Fibroblast of the aortic adventitia (primary cell): ENCODE data around the gene CAMSAP1. TPM values are rescaled to one million over a fixed set of nuclear protein-coding genes. Genes with fewer than 3 reads are reported as not detected.
A peak's percentile ranks its signal among the peaks of the same experiment; 100 is the strongest.

Experiments
- DNase-seq: peaks from one replicate; pipeline ENCODE4 v3.0.0-alpha.2; 2010; ENCODE audit warnings: low read depth
- H3K4me3 ChIP-seq: 2 replicates; pipeline ENCODE4 v1.5.1; 2011; ENCODE audit warnings: low read depth, mild to moderate bottlenecking, control low read depth, low read length, moderate library complexity
- total RNA-seq: library from RNA; depleted of rRNA; stranded (reverse); fragments of >200 nt; gene quantifications from 2 replicates; pipeline ENCODE4 v1.2.3, GENCODE V29; 2012; ENCODE audit warnings: low replicate concordance
- TF ChIP-seq, protein P1 (sequence below): IDR thresholded peaks from 2 replicates; pipeline ENCODE4 v1.5.1; 2011; ENCODE audit warnings: mild to moderate bottlenecking, low read length, control low read depth, inconsistent platforms; ENCODE audit not compliant: insufficient read depth

Gene CAMSAP1
- total RNA-seq, 1 donor: 15.7 TPM

DNA sequence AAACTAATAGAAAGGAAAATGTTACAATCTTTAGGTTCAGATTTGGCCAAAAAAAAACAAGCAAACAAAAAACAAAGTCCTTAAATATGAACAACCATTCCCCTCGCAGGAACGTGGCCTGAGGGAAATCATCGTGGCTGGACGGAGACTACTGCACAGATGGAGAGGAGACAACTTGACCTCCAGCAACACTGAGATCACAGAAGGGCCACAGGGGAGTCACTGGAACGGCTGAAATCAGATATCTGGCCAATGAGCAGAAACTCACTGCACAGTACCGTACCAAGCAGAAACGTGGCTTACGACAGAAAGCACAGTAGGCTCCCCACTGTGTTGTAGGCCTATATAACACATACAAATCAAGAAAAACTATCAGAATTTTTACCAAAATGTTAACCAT lies 27.7 kb downstream of the CAMSAP1 start:
- TF ChIP-seq, protein P1, sequence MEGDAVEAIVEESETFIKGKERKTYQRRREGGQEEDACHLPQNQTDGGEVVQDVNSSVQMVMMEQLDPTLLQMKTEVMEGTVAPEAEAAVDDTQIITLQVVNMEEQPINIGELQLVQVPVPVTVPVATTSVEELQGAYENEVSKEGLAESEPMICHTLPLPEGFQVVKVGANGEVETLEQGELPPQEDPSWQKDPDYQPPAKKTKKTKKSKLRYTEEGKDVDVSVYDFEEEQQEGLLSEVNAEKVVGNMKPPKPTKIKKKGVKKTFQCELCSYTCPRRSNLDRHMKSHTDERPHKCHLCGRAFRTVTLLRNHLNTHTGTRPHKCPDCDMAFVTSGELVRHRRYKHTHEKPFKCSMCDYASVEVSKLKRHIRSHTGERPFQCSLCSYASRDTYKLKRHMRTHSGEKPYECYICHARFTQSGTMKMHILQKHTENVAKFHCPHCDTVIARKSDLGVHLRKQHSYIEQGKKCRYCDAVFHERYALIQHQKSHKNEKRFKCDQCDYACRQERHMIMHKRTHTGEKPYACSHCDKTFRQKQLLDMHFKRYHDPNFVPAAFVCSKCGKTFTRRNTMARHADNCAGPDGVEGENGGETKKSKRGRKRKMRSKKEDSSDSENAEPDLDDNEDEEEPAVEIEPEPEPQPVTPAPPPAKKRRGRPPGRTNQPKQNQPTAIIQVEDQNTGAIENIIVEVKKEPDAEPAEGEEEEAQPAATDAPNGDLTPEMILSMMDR: no peak
- no peak overlapping the region for H3K4me3 ChIP-seq
- no peak for DNase-seq

DNA sequence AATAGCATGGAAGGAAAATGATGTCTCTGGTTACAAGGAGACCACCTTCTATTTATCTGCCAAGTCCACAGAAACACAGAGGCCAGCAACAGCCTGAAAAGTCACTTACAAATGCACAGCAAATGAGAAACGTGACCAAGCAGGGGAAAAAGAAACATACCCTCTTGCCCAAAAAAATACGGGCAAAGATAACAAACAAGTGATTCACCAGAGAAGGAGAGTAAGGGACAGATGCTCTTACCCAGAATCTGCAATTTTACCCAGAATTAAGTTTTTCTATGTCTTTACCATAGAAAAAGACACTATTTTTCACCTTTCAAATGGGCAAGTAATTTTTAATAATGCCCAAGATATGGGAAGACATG lies 28.1 kb downstream of the CAMSAP1 start:
- TF ChIP-seq, protein P1: no peak
- DNase-seq: peak; percentile 13
- H3K4me3 ChIP-seq: no peak overlapping the region

- no peak for DNase-seq
- TF ChIP-seq, protein P1: no peak
- H3K4me3 ChIP-seq: no peak overlapping the region
Measured at GRCh38 chr9:135878528-135879236, 28.7 kb downstream of the CAMSAP1 start.

DNA sequence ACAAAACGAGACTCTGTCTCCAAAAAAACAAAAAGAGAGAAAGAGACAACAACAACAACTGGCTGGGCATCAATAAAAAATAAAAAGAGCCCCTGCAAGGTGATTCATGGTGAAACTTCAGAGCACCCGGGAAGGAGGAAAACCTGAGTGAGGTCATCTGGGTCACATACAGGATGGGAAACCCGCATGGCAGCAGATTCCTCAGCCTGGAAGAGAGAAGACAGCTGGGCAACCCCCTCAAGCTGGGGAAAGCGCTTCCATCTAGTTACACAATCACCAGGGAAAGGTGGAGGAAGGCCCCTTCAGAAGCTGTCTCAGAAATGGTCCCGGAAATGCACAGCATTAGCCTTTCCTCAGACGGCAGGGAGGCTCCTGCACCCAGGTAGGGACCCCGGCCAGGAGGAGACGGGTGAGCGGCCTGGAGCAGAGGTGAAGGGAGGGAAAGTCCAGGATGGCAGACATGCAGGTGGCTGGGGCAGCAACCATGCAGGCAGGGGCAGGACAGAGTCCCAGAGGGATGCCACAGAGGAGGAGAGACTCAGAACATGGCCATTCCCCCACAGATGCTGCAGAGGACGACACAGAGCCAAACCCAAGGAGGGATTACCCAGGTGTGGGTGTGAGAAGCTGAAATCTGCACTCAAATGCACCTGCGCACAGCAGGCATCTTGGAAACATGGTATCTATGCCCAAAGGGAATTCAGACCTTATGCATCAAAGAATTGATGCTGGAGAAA lies 29.4 kb downstream of the CAMSAP1 start:
- TF ChIP-seq, protein P1: no peak
- no peak overlapping the region for H3K4me3 ChIP-seq
- no peak for DNase-seq

DNA sequence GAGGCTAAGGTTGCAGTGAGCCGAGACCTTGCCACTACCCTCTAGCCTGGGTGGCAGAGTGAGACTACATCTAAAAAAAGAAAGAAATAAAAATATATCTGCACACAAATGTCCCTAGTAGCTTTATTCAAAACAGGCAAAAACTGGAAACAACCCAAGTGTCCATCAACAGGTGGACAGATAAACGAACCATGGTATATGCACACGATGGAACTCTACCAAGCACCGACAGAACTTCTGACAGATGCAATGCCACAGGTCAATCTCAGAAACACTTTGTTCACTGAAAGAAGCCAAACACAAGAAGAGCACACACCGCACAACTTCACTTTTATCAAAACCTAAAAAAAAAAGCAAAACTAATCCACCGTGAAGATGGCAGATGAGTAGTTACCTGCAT lies 30.4 kb downstream of the CAMSAP1 start:
- no peak for DNase-seq
- TF ChIP-seq, protein P1: no peak
- no peak overlapping the region for H3K4me3 ChIP-seq

- no peak overlapping the region for H3K4me3 ChIP-seq
- no peak for DNase-seq
Measured at GRCh38 chr9:135874859-135875258, 32.5 kb downstream of the CAMSAP1 start.

More at GRCh38 chr9:135874859-135875258, 32.5 kb downstream of the CAMSAP1 start:
- TF ChIP-seq, protein P1: no peak
